ENCODE results near the gene IKZF5.

Gene IKZF5

GRCh38 chr10:123019941-123020703 is 11.5 kb upstream of the IKZF5 start:
- Histone ChIP-seq H3K4me1 (ENCODE audit: control insufficient read depth in 1 of 2, insufficient read depth in 1 of 2, low read depth in 1 of 2, low read length in 1 of 2) (no peaks in the 10 kb centered on the region), H3K27me3 (no peaks in the 10 kb centered on the region), H3K4me3 (ENCODE audit: low read depth in 1 of 2, low read length in 1 of 2) (no peak overlapping the region), H3K27ac (no peak overlapping the region), H3K9me3 (no peaks in the 10 kb centered on the region), H3K36me3 (no peaks in the 10 kb centered on the region)
- no peak for TF ChIP-seq CTCF (IDR thresholded peaks at IDR 0.05)

GRCh38 chr10:123019264-123019663 is 10.7 kb upstream of the IKZF5 start:
- no peaks in the 10 kb centered on the region for H3K9me3 ChIP-seq
- TF ChIP-seq CTCF (IDR thresholded peaks at IDR 0.05): no peak
- H3K27ac ChIP-seq: no peak overlapping the region
- no peak overlapping the region for H3K4me3 ChIP-seq (ENCODE audit: low read depth in 1 of 2, low read length in 1 of 2)
- H3K4me1 ChIP-seq (ENCODE audit: control insufficient read depth in 1 of 2, insufficient read depth in 1 of 2, low read depth in 1 of 2, low read length in 1 of 2): no peaks in the 10 kb centered on the region
- H3K27me3 ChIP-seq: no peaks in the 10 kb centered on the region
- H3K36me3 ChIP-seq: no peaks in the 10 kb centered on the region

GRCh38 chr10:123018531-123018930 is 9.9 kb upstream of the IKZF5 start:
- no peaks in the 10 kb centered on the region for H3K9me3 ChIP-seq
- H3K4me1 ChIP-seq (ENCODE audit: control insufficient read depth in 1 of 2, insufficient read depth in 1 of 2, low read depth in 1 of 2, low read length in 1 of 2): no peaks in the 10 kb centered on the region
- no peak overlapping the region for H3K4me3 ChIP-seq (ENCODE audit: low read depth in 1 of 2, low read length in 1 of 2)
- TF ChIP-seq CTCF (IDR thresholded peaks at IDR 0.05): no peak
- no peak overlapping the region for H3K27ac ChIP-seq
- no peaks in the 10 kb centered on the region for H3K36me3 ChIP-seq
- H3K27me3 ChIP-seq: no peaks in the 10 kb centered on the region

- H3K9me3 ChIP-seq: no peaks in the 10 kb centered on the region
Observed at GRCh38 chr10:123017421-123018165, 9.0 kb upstream of the IKZF5 start.

GRCh38 chr10:123016228-123016627 is 7.6 kb upstream of the IKZF5 start:
- no peaks in the 10 kb centered on the region for H3K36me3 ChIP-seq
- no peak for TF ChIP-seq CTCF (IDR thresholded peaks at IDR 0.05)
- H3K27me3 ChIP-seq: no peaks in the 10 kb centered on the region
- H3K27ac ChIP-seq: no peak overlapping the region
- H3K4me1 ChIP-seq (ENCODE audit: control insufficient read depth in 1 of 2, insufficient read depth in 1 of 2, low read depth in 1 of 2, low read length in 1 of 2): no peaks in the 10 kb centered on the region
- no peak overlapping the region for H3K4me3 ChIP-seq (ENCODE audit: low read depth in 1 of 2, low read length in 1 of 2)
- H3K9me3 ChIP-seq: no peaks in the 10 kb centered on the region

More at GRCh38 chr10:123017421-123018165, 9.0 kb upstream of the IKZF5 start:
- H3K27me3 ChIP-seq: no peaks in the 10 kb centered on the region
- no peak for TF ChIP-seq CTCF (IDR thresholded peaks at IDR 0.05)
- H3K36me3 ChIP-seq: no peaks in the 10 kb centered on the region
- no peak overlapping the region for H3K4me3 ChIP-seq (ENCODE audit: low read depth in 1 of 2, low read length in 1 of 2)
- H3K27ac ChIP-seq: no peak overlapping the region
- H3K4me1 ChIP-seq (ENCODE audit: control insufficient read depth in 1 of 2, insufficient read depth in 1 of 2, low read depth in 1 of 2, low read length in 1 of 2): no peaks in the 10 kb centered on the region
